Stimulated activated CD4-positive, alpha-beta T cell treated with anti-CD3 and anti-CD28 coated beads, Interleukin-15, amount 100 ng/mL, for 24 hours (primary cell): Measurements from ENCODE around the gene GALNT2.

Experiments
- DNase-seq: peaks from one replicate; pipeline ENCODE4 v3.0.0-alpha.2; 2020

Gene GALNT2

GRCh38 chr1:230194525-230194924 is 127.5 kb downstream of the GALNT2 start:
- no peak for DNase-seq

GRCh38 chr1:230195199-230195598 is 128.2 kb downstream of the GALNT2 start:
- DNase-seq: no peak

- no peak for DNase-seq
Observed at GRCh38 chr1:230196077-230196476, 129.0 kb downstream of the GALNT2 start.

- no peak for DNase-seq
Observed at GRCh38 chr1:230197644-230198567, 130.9 kb downstream of the GALNT2 start.

- no peak for DNase-seq
Observed at GRCh38 chr1:230199034-230199433, 132.0 kb downstream of the GALNT2 start.

- DNase-seq: no peak
Observed at GRCh38 chr1:230199554-230199953, 132.5 kb downstream of the GALNT2 start.

- DNase-seq: no peak
Observed at GRCh38 chr1:230200276-230200675, 133.2 kb downstream of the GALNT2 start.

GRCh38 chr1:230201445-230201844 is 134.4 kb downstream of the GALNT2 start:
- no peak for DNase-seq

GRCh38 chr1:230204842-230205241 is 137.8 kb downstream of the GALNT2 start:
- DNase-seq: no peak

- no peak for DNase-seq
Observed at GRCh38 chr1:230205719-230206198, 138.7 kb downstream of the GALNT2 start.

- no peak for DNase-seq
Observed at GRCh38 chr1:230206207-230206606, 139.2 kb downstream of the GALNT2 start.

GRCh38 chr1:230206976-230207375 is 139.9 kb downstream of the GALNT2 start:
- no peak for DNase-seq

GRCh38 chr1:230207598-230207997 is 140.6 kb downstream of the GALNT2 start:
- no peak for DNase-seq

GRCh38 chr1:230208619-230209261 is 141.7 kb downstream of the GALNT2 start:
- peak; percentile 58 for DNase-seq

- no peak for DNase-seq
Observed at GRCh38 chr1:230210326-230210980, 143.4 kb downstream of the GALNT2 start.

GRCh38 chr1:230210981-230211336 is 143.9 kb downstream of the GALNT2 start:
- no peak for DNase-seq

- no peak for DNase-seq
Observed at GRCh38 chr1:230211436-230212145, 144.6 kb downstream of the GALNT2 start.

GRCh38 chr1:230212405-230212936 is 145.4 kb downstream of the GALNT2 start:
- DNase-seq: no peak

GRCh38 chr1:230215031-230215430 is 148.0 kb downstream of the GALNT2 start:
- DNase-seq: no peak

GRCh38 chr1:230215529-230215928 is 148.5 kb downstream of the GALNT2 start:
- DNase-seq: no peak

- no peak for DNase-seq
Observed at GRCh38 chr1:230216896-230217295, 149.9 kb downstream of the GALNT2 start.

GRCh38 chr1:230218667-230219066 is 151.6 kb downstream of the GALNT2 start:
- DNase-seq: no peak
